Mesendoderm (in vitro differentiated cells): Measurements from ENCODE around the gene POLR1A.

Experiments used
- DNase-seq: peaks from one replicate; pipeline ENCODE4 v3.0.0; 2013
- H2AK5ac ChIP-seq: 2 replicates; pipeline ENCODE4 v1.6.1; 2013; ENCODE audit warnings: low read length, inconsistent platforms
- H2BK120ac ChIP-seq: 2 replicates; pipeline ENCODE4 v1.6.1; 2013; ENCODE audit warnings: low read depth, mild to moderate bottlenecking, low read length, moderate library complexity, mixed read lengths
- H2BK15ac ChIP-seq: replicated peaks from 2 replicates; pipeline ENCODE4 v1.6.1; 2013; ENCODE audit warnings: low read depth, mild to moderate bottlenecking, moderate library complexity
- H2BK5ac ChIP-seq: 2 replicates; pipeline ENCODE4 v1.6.1; 2013; ENCODE audit warnings: low read length, inconsistent platforms
- H3K18ac ChIP-seq: 2 replicates; pipeline ENCODE4 v1.6.1; 2013; ENCODE audit warnings: mild to moderate bottlenecking, low read length, mixed read lengths
- H3K23ac ChIP-seq: one replicate; pipeline ENCODE4 v1.6.1; 2013; ENCODE audit warnings: low read length
- H3K27ac ChIP-seq: 2 replicates; pipeline ENCODE4 v1.5.1; 2013; ENCODE audit warnings: low read depth, mild to moderate bottlenecking, inconsistent platforms, low read length, moderate library complexity
- H3K27me3 ChIP-seq: 2 replicates; pipeline ENCODE4 v1.6.1; 2013; ENCODE audit warnings: low read length, control low read depth, mild to moderate bottlenecking, inconsistent platforms; ENCODE audit not compliant: insufficient read depth, poor library complexity
- H3K36me3 ChIP-seq: 2 replicates; pipeline ENCODE4 v1.6.1; 2013; ENCODE audit warnings: low read length, inconsistent platforms; ENCODE audit not compliant: control insufficient read depth, insufficient read depth
- H3K4ac ChIP-seq: one replicate; pipeline ENCODE4 v1.6.1; 2013; ENCODE audit warnings: low read depth, mild to moderate bottlenecking, low read length, moderate library complexity
- H3K4me1 ChIP-seq: 2 replicates; pipeline ENCODE4 v1.6.1; 2013; ENCODE audit warnings: low read depth, low read length, inconsistent platforms; ENCODE audit not compliant: control insufficient read depth
- H3K4me2 ChIP-seq: 2 replicates; pipeline ENCODE4 v1.6.1; 2013; ENCODE audit warnings: low read length
- H3K4me3 ChIP-seq: 2 replicates; pipeline ENCODE4 v1.5.1; 2013; ENCODE audit warnings: mild to moderate bottlenecking, low read length
- H3K56ac ChIP-seq: one replicate; pipeline ENCODE4 v1.6.1; 2013; ENCODE audit warnings: low read length
- H3K79me1 ChIP-seq: 2 replicates; pipeline ENCODE4 v1.6.1; 2013; ENCODE audit warnings: low read length, inconsistent platforms
- H3K79me2 ChIP-seq: 2 replicates; pipeline ENCODE4 v1.6.1; 2013; ENCODE audit warnings: mild to moderate bottlenecking, low read length; ENCODE audit not compliant: control insufficient read depth, insufficient read depth
- H3K9ac ChIP-seq: 2 replicates; pipeline ENCODE4 v1.6.1; 2013; ENCODE audit warnings: low read length, inconsistent platforms
- H4K5ac ChIP-seq: one replicate; pipeline ENCODE4 v1.6.1; 2013; ENCODE audit warnings: low read length
- H4K8ac ChIP-seq: one replicate; pipeline ENCODE4 v1.6.1; 2013; ENCODE audit warnings: low read depth, mild to moderate bottlenecking, control low read depth, low read length, moderate library complexity
- WGBS: extraction: QIAGEN DNeasy Blood & Tissue Kit; methylation state at CpG from one replicate; pipeline ENCODE4 v1.1.7; 2013; ENCODE audit warnings: low lambda C conversion rate, missing lambda C conversion rate; ENCODE audit not compliant: insufficient coverage; ENCODE audit errors: extremely low coverage; 5-methylcytosine and 5-hydroxymethylcytosine counted together

The POLR1A gene

DNA sequence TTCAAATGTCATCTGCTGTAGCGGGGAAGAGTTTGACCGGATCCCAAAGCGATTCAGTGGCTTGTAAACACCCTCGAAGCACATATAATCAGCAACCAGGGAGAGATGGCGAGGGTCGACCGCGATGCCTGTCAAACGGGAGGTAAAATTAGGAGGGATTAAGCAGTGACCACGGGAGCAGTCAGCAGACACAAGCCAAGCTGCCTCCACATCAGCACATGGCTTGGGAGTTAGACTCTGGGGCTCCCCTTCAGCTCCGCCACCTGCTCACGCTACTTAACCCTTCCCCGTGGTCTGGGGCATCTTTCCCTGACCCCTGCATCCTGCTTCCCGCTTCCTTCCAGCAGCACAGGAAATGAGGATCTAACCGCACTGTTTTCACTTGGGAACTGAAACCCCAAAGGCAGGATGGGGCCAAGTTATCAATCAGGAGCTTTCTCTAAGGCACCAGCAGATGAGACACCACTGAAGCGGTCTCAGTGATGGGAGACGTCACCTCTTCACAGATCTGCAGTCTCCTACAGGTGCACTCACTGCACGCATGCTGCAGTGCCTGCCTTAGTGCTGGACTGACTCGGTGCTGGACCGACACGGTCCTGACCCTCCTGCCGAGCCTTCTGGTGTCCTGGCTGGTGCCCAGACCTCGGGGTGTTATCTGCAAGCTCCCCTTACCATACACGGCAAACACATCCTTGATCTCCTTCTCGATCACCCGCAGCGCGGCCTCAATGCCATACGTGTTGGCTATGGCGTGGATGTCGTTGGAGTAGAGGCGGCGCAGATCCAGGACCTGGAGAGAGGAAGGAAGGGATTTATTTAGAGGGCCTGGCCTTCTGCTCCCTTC is 77.5 kb downstream of the POLR1A start:
- no peak overlapping the region for H3K23ac ChIP-seq
- H4K8ac ChIP-seq: no peak overlapping the region
- no peaks in the 10 kb centered on the region for H3K27me3 ChIP-seq
- no peak overlapping the region for H3K56ac ChIP-seq
- no peak overlapping the region for H2BK15ac ChIP-seq
- H2BK5ac ChIP-seq: no peak overlapping the region
- H3K4me2 ChIP-seq: no peak overlapping the region
- no peak overlapping the region for H3K18ac ChIP-seq
- no peak overlapping the region for H4K5ac ChIP-seq
- H3K4ac ChIP-seq: no peak overlapping the region
- H3K27ac ChIP-seq: no peak overlapping the region
- no peak overlapping the region for H3K9ac ChIP-seq
- no peaks in the 10 kb centered on the region for H3K4me1 ChIP-seq
- no peaks in the 10 kb centered on the region for H3K79me2 ChIP-seq
- peaks cover 21% of the 10 kb centered on the region for H3K36me3 ChIP-seq
- H2BK120ac ChIP-seq: no peak overlapping the region
- no CpG with 5 or more reads among the region's 33 CpGs for WGBS
- H3K4me3 ChIP-seq: no peak overlapping the region
- no peak overlapping the region for H2AK5ac ChIP-seq
- no peak for DNase-seq
- no peaks in the 10 kb centered on the region for H3K79me1 ChIP-seq

DNA sequence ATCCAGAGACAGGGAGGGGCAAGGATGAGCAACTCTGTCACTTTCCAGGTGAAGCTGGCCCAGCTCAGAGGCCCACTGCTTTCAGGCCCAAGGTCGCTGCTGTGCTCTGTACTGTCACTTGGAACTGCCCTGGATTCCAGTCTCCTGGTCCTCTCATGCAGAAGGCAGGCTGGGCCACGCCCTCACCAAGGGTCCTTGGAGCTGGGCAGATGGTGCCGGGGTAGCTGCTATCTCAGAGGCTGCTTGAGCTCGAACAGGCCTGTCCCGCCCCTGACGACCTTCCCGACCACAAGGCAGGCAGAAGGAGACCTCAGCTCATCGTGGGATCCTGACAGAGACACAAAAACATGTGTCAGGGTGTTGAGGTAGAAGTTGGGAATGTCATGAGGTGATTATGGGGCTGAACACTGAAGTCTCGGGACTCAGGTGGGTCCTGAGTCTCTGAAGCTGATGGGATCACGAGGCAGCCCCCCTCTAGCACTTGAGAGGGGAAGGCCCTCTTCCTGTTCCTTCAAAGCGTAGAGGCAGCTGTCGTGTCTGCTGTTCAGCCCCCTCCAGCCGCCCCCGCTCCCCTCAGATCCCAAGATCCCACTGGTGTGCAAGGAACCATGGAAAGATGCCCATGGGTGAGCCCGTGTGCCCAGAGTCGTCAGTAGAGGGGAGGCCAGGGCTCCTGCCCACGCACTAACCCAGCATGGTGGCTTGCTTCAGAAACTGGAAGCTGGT is 78.3 kb downstream of the POLR1A start:
- H3K79me1 ChIP-seq: no peaks in the 10 kb centered on the region
- no CpG with 5 or more reads among the region's 17 CpGs for WGBS
- no peaks in the 10 kb centered on the region for H3K4me1 ChIP-seq
- no peak overlapping the region for H2BK120ac ChIP-seq
- H3K27ac ChIP-seq: no peak overlapping the region
- H4K5ac ChIP-seq: no peak overlapping the region
- H3K27me3 ChIP-seq: no peaks in the 10 kb centered on the region
- no peak overlapping the region for H2BK5ac ChIP-seq
- H3K18ac ChIP-seq: no peak overlapping the region
- H3K56ac ChIP-seq: no peak overlapping the region
- H3K4ac ChIP-seq: no peak overlapping the region
- H3K79me2 ChIP-seq: no peaks in the 10 kb centered on the region
- H3K36me3 ChIP-seq: peaks cover 21% of the 10 kb centered on the region
- H4K8ac ChIP-seq: no peak overlapping the region
- H3K4me3 ChIP-seq: no peak overlapping the region
- H2BK15ac ChIP-seq: no peak overlapping the region
- H2AK5ac ChIP-seq: no peak overlapping the region
- no peak overlapping the region for H3K9ac ChIP-seq
- no peak overlapping the region for H3K4me2 ChIP-seq
- H3K23ac ChIP-seq: no peak overlapping the region
- DNase-seq: no peak

- Histone ChIP-seq H2BK15ac (no peak overlapping the region), H3K23ac (no peak overlapping the region), H4K5ac (no peak overlapping the region), H3K18ac (no peak overlapping the region), H2BK5ac (no peak overlapping the region), H3K27me3 (no peaks in the 10 kb centered on the region), H3K79me2 (no peaks in the 10 kb centered on the region), H3K9ac (no peak overlapping the region), H2BK120ac (no peak overlapping the region), H2AK5ac (no peak overlapping the region), H3K79me1 (no peaks in the 10 kb centered on the region), H3K4me3 (no peak overlapping the region), H3K4me2 (no peak overlapping the region), H3K27ac (no peak overlapping the region), H3K56ac (no peak overlapping the region), H4K8ac (no peak overlapping the region), H3K4ac (no peak overlapping the region), H3K36me3 (peaks cover 18% of the 10 kb centered on the region), H3K4me1 (no peaks in the 10 kb centered on the region)
- DNase-seq: no peak
- WGBS: no CpG with 5 or more reads among the region's 6 CpGs
Measured at GRCh38 chr2:86026744-86027065, 79.0 kb downstream of the POLR1A start.

- no peak overlapping the region for H3K4me2 ChIP-seq
- no peaks in the 10 kb centered on the region for H3K4me1 ChIP-seq
- no peak overlapping the region for H3K4ac ChIP-seq
- no peaks in the 10 kb centered on the region for H3K79me2 ChIP-seq
- no peak overlapping the region for H2BK5ac ChIP-seq
- no CpG with 5 or more reads among the region's 8 CpGs for WGBS
- H2BK15ac ChIP-seq: no peak overlapping the region
- H3K56ac ChIP-seq: no peak overlapping the region
- H3K27ac ChIP-seq: no peak overlapping the region
- no peak overlapping the region for H2BK120ac ChIP-seq
- no peak overlapping the region for H4K5ac ChIP-seq
- no peak overlapping the region for H3K4me3 ChIP-seq
- H3K79me1 ChIP-seq: no peaks in the 10 kb centered on the region
- H3K18ac ChIP-seq: no peak overlapping the region
- no peaks in the 10 kb centered on the region for H3K27me3 ChIP-seq
- no peak for DNase-seq
- no peak overlapping the region for H2AK5ac ChIP-seq
- peaks cover 18% of the 10 kb centered on the region for H3K36me3 ChIP-seq
- no peak overlapping the region for H3K23ac ChIP-seq
- H3K9ac ChIP-seq: no peak overlapping the region
- no peak overlapping the region for H4K8ac ChIP-seq
Measured at GRCh38 chr2:86025976-86026743, 79.5 kb downstream of the POLR1A start.

GRCh38 chr2:86025229-86025820 is 80.4 kb downstream of the POLR1A start:
- no peaks in the 10 kb centered on the region for H3K79me2 ChIP-seq
- no peak overlapping the region for H2BK15ac ChIP-seq
- H4K8ac ChIP-seq: no peak overlapping the region
- H3K4me3 ChIP-seq: no peak overlapping the region
- H3K27ac ChIP-seq: no peak overlapping the region
- WGBS: no CpG with 5 or more reads among the region's 7 CpGs
- no peak overlapping the region for H3K9ac ChIP-seq
- no peak overlapping the region for H3K4ac ChIP-seq
- no peak for DNase-seq
- no peak overlapping the region for H2AK5ac ChIP-seq
- no peak overlapping the region for H2BK5ac ChIP-seq
- H3K27me3 ChIP-seq: no peaks in the 10 kb centered on the region
- no peak overlapping the region for H3K56ac ChIP-seq
- no peaks in the 10 kb centered on the region for H3K79me1 ChIP-seq
- no peak overlapping the region for H2BK120ac ChIP-seq
- no peaks in the 10 kb centered on the region for H3K4me1 ChIP-seq
- no peak overlapping the region for H3K4me2 ChIP-seq
- H3K36me3 ChIP-seq: peaks cover 14% of the 10 kb centered on the region
- H3K18ac ChIP-seq: no peak overlapping the region
- H4K5ac ChIP-seq: no peak overlapping the region
- H3K23ac ChIP-seq: no peak overlapping the region
